H9 (cell line): Measurements from ENCODE around the gene FOXD4L6. TPM values are rescaled to one million over a fixed set of nuclear protein-coding genes. Genes with fewer than 3 reads are reported as not detected.
"Not testable (repeated sequence)": the region's sequence is repeated elsewhere in the genome, so short reads cannot be mapped to it uniquely, and the experiment has no call there.

Experiments used
- DNase-seq: peaks from one replicate; pipeline ENCODE4 v3.0.0-alpha.2; 2017
- H2AFZ ChIP-seq: one replicate; pipeline ENCODE4 v1.6.1; 2013; ENCODE audit warnings: mild to moderate bottlenecking, low read length, control low read depth, moderate library complexity
- H2AK5ac ChIP-seq: 2 replicates; pipeline ENCODE4 v1.6.1; 2013; ENCODE audit warnings: low read length, control low read depth, mixed read lengths; ENCODE audit not compliant: insufficient read length
- H2BK120ac ChIP-seq: one replicate; pipeline ENCODE4 v1.6.1; 2013; ENCODE audit warnings: low read depth, mild to moderate bottlenecking, low read length, control low read depth, inconsistent platforms; ENCODE audit not compliant: poor library complexity, severe bottlenecking
- H2BK12ac ChIP-seq: 2 replicates; pipeline ENCODE4 v1.6.1; 2013; ENCODE audit warnings: low read length, control low read depth, mixed read lengths, low read depth; ENCODE audit not compliant: insufficient read length
- H2BK15ac ChIP-seq: 2 replicates; pipeline ENCODE4 v1.6.1; 2013; ENCODE audit warnings: low read depth, low read length, control low read depth
- H2BK20ac ChIP-seq: one replicate; pipeline ENCODE4 v1.6.1; 2013; ENCODE audit warnings: low read depth, mild to moderate bottlenecking, low read length, control low read depth, inconsistent platforms; ENCODE audit not compliant: poor library complexity, severe bottlenecking
- H2BK5ac ChIP-seq: 2 replicates; pipeline ENCODE4 v1.6.1; 2013; ENCODE audit warnings: low read length, control low read depth, mixed read lengths; ENCODE audit not compliant: insufficient read length
- H3K14ac ChIP-seq: 2 replicates; pipeline ENCODE4 v1.6.1; 2013; ENCODE audit warnings: low read length, control low read depth; ENCODE audit not compliant: insufficient read depth
- H3K18ac ChIP-seq: 2 replicates; pipeline ENCODE4 v1.6.1; 2013; ENCODE audit warnings: low read depth, mild to moderate bottlenecking, mixed read lengths, low read length, control low read depth; ENCODE audit not compliant: insufficient read length
- H3K23ac ChIP-seq: 2 replicates; pipeline ENCODE4 v1.6.1; 2013; ENCODE audit warnings: low read length, control low read depth, mixed read lengths, low read depth; ENCODE audit not compliant: insufficient read length
- H3K23me2 ChIP-seq: 2 replicates; pipeline ENCODE4 v1.6.1; 2013; ENCODE audit warnings: low read depth, mild to moderate bottlenecking, mixed read lengths, low read length, control low read depth; ENCODE audit not compliant: insufficient read length, poor library complexity, severe bottlenecking
- H3K27ac ChIP-seq: 2 replicates; pipeline ENCODE4 v1.5.1; 2013; ENCODE audit warnings: low read length, control low read depth, mixed read lengths, low read depth; ENCODE audit not compliant: insufficient read length
- H3K27me3 ChIP-seq: 2 replicates; pipeline ENCODE4 v1.6.1; 2013; ENCODE audit warnings: low read length, control low read depth, inconsistent platforms; ENCODE audit not compliant: insufficient read depth
- H3K4ac ChIP-seq: 2 replicates; pipeline ENCODE4 v1.6.1; 2013; ENCODE audit warnings: low read depth, mild to moderate bottlenecking, control low read depth, inconsistent platforms, low read length, moderate library complexity
- H3K4me1 ChIP-seq: 2 replicates; pipeline ENCODE4 v1.6.1; 2013; ENCODE audit warnings: low read length, control low read depth, inconsistent platforms; ENCODE audit not compliant: insufficient read depth
- H3K4me2 ChIP-seq: 2 replicates; pipeline ENCODE4 v1.6.1; 2013; ENCODE audit warnings: low read length, control low read depth, mixed read lengths; ENCODE audit not compliant: insufficient read length, insufficient read depth
- H3K56ac ChIP-seq: 2 replicates; pipeline ENCODE4 v1.6.1; 2013; ENCODE audit warnings: low read depth, mild to moderate bottlenecking, mixed read lengths, low read length, control low read depth; ENCODE audit not compliant: insufficient read length
- H3K79me1 ChIP-seq: 2 replicates; pipeline ENCODE4 v1.6.1; 2013; ENCODE audit warnings: low read depth, mild to moderate bottlenecking, moderate library complexity, low read length, control low read depth, inconsistent platforms; ENCODE audit not compliant: insufficient read depth, poor library complexity, severe bottlenecking
- H3K79me2 ChIP-seq: 2 replicates; pipeline ENCODE4 v1.6.1; 2013; ENCODE audit warnings: low read length, control low read depth, inconsistent platforms; ENCODE audit not compliant: insufficient read depth
- H3K9ac ChIP-seq: 2 replicates; pipeline ENCODE4 v1.6.1; 2013; ENCODE audit warnings: low read length, control low read depth, mixed read lengths; ENCODE audit not compliant: insufficient read length; ENCODE audit errors: extremely low read depth
- H3K9me3 ChIP-seq: one replicate; pipeline ENCODE4 v1.6.1; 2013; ENCODE audit warnings: low read depth, low read length, inconsistent platforms; ENCODE audit not compliant: control insufficient read depth
- H3T11ph ChIP-seq: one replicate; pipeline ENCODE4 v1.6.1; 2013; ENCODE audit warnings: mild to moderate bottlenecking, low read length, control low read depth, inconsistent platforms
- H4K20me1 ChIP-seq: one replicate; pipeline ENCODE4 v1.6.1; 2013; ENCODE audit not compliant: control insufficient read depth, insufficient read length, insufficient read depth
- H4K5ac ChIP-seq: 2 replicates; pipeline ENCODE4 v1.6.1; 2013; ENCODE audit warnings: low read depth, mild to moderate bottlenecking, mixed read lengths, low read length, control low read depth; ENCODE audit not compliant: insufficient read length
- H4K8ac ChIP-seq: replicated peaks from 2 replicates; pipeline ENCODE4 v1.6.1; 2013; ENCODE audit warnings: low read length, control low read depth, mixed read lengths, low read depth; ENCODE audit not compliant: insufficient read length
- H4K91ac ChIP-seq: 2 replicates; pipeline ENCODE4 v1.6.1; 2013; ENCODE audit warnings: low read depth, mild to moderate bottlenecking, moderate library complexity, mixed read lengths, low read length, control low read depth; ENCODE audit not compliant: insufficient read length
- H3K27ac Mint-ChIP-seq, 3 experiments: 2 replicates in 2 of 3; 3 replicates in 1 of 3; pipeline ENCODE4 v1.8.0; 2020 to 2021; ENCODE audit warnings: mixed read lengths in 3 of 3, mild to moderate bottlenecking in 1 of 3, moderate library complexity in 1 of 3
- H3K27me3 Mint-ChIP-seq: 2 replicates; pipeline ENCODE4 v1.8.0; 2021; ENCODE audit warnings: low read depth, mild to moderate bottlenecking, moderate library complexity, mixed read lengths
- H3K36me3 Mint-ChIP-seq, 3 experiments: 2 replicates in 2 of 3; 3 replicates in 1 of 3; pipeline ENCODE4 v1.8.0; 2020 to 2021; ENCODE audit warnings: low read depth in 3 of 3, mixed read lengths in 3 of 3; ENCODE audit not compliant: insufficient read depth in 1 of 3
- H3K4me1 Mint-ChIP-seq, 2 experiments: 2 replicates each; pipeline ENCODE4 v1.8.0; 2020; ENCODE audit warnings: mixed read lengths in 2 of 2
- H3K4me3 Mint-ChIP-seq, 2 experiments: 2 replicates in 1 of 2; 3 replicates in 1 of 2; pipeline ENCODE4 v1.8.0; 2020 to 2021; ENCODE audit warnings: mild to moderate bottlenecking in 2 of 2, mixed read lengths in 2 of 2, moderate library complexity in 1 of 2
- H3K9me3 Mint-ChIP-seq, 2 experiments: 2 replicates in 1 of 2; 3 replicates in 1 of 2; pipeline ENCODE4 v1.8.0; 2020; ENCODE audit warnings: mild to moderate bottlenecking in 2 of 2, mixed read lengths in 2 of 2, moderate library complexity in 1 of 2
- WGBS: extraction: QIAGEN DNeasy Blood & Tissue Kit; methylation state at CpG from one replicate; pipeline ENCODE4 v1.1.7; 2013; ENCODE audit warnings: missing lambda C conversion rate, low lambda C conversion rate, mixed read lengths; ENCODE audit not compliant: insufficient read length; ENCODE audit errors: extremely low coverage; 5-methylcytosine and 5-hydroxymethylcytosine counted together
- total RNA-seq: library from RNA; stranded (reverse); gene quantifications from 2 replicates; pipeline ENCODE4 v1.2.1, GENCODE V29; 2021

The FOXD4L6 gene
- total RNA-seq, 1 experiment from 2014 or later = 0.13 TPM

DNA sequence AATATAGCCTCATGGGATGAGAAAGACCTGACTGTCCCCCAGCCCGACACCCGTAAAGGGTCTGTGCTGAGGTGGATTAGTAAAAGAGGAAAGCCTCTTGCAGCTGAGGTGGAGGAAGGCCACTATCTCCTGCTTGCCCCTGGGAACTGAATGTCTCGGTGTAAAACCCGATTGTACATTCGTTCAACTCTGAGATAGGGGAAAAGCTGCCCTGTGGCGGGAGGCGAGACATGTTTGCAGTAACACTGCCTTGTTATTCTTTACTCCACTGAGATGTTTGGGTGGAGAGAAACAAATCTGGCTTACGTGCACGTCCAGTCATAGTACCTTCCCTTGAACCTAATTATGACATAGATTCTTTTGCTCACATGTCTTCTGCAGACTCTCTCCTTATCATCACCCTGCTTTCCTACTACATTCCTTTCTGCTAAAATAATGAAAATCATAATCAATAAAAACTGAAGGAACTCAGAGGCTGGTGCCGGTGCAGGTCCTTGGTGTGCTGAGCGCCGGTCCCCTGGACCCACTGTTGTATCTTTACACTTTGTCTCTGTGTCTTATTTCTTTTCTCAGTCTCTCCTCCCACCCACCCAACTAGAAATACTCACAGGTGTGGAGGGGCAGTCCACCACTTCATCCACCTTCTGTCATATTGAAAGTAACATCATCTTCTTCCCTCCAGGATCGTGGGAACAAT lies 22.8 kb downstream of the FOXD4L6 start:
- not testable (repeated sequence) for H3K4me2 ChIP-seq, H3K27ac Mint-ChIP-seq, H3K4me3 Mint-ChIP-seq, H2AK5ac ChIP-seq, H3K36me3 Mint-ChIP-seq, H3K23me2 ChIP-seq, H3K79me1 ChIP-seq, H2AFZ ChIP-seq, H2BK12ac ChIP-seq, H3K27ac ChIP-seq, H3K27me3 ChIP-seq, H3T11ph ChIP-seq, H3K9ac ChIP-seq, H2BK5ac ChIP-seq, H4K20me1 ChIP-seq, H3K4ac ChIP-seq, H3K14ac ChIP-seq, H2BK20ac ChIP-seq, H3K4me1 Mint-ChIP-seq, H3K56ac ChIP-seq, DNase-seq, H2BK15ac ChIP-seq, H3K79me2 ChIP-seq, H4K8ac ChIP-seq, H4K91ac ChIP-seq, H4K5ac ChIP-seq, H3K23ac ChIP-seq, H3K4me1 ChIP-seq, H3K9me3 ChIP-seq, H3K18ac ChIP-seq, H3K9me3 Mint-ChIP-seq, H2BK120ac ChIP-seq
- peaks cover 25% of the 10 kb centered on the region for H3K27me3 Mint-ChIP-seq
- WGBS = no CpG with 5 or more reads among the region's 13 CpGs

DNA sequence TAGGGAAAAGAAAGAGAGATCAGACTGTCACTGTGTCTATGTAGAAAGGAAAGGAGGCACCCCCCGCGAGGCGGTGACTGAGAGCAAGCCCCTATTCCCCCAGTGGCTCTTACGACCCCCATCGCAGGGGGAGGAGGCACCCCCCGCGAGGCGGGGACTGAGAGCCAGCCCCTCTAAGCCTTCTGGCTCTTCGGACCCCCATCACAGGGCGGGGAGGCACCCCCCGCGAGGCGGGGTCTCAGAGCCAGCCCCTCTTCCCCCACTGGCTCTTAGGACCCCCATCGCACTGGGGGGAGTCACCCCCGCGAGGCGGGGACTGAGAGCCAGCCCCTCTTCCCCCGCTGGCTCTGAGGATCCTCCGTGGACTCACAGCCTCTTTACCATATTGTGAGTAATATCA lies 23.9 kb downstream of the FOXD4L6 start:
- not testable (repeated sequence) for H2AFZ ChIP-seq, H2BK12ac ChIP-seq, H3K4me1 ChIP-seq, H3K27me3 ChIP-seq, H4K91ac ChIP-seq, H2BK5ac ChIP-seq, H2BK20ac ChIP-seq, H3K9me3 ChIP-seq, H3K4me2 ChIP-seq, H4K5ac ChIP-seq, H3K18ac ChIP-seq, H3K79me1 ChIP-seq, H3K4me1 Mint-ChIP-seq, H3K27ac Mint-ChIP-seq, H3T11ph ChIP-seq, H3K23me2 ChIP-seq, H3K79me2 ChIP-seq, H4K8ac ChIP-seq, H4K20me1 ChIP-seq, H3K9ac ChIP-seq, H2BK120ac ChIP-seq, H3K4me3 Mint-ChIP-seq, H3K23ac ChIP-seq, H3K56ac ChIP-seq, H3K27ac ChIP-seq, H2BK15ac ChIP-seq, DNase-seq, H3K14ac ChIP-seq, H2AK5ac ChIP-seq, H3K4ac ChIP-seq, H3K36me3 Mint-ChIP-seq
- no CpG with 5 or more reads among the region's 19 CpGs for WGBS
- Mint-ChIP-seq H3K9me3 (peaks cover 5 to 11% of the 10 kb centered on the region in 2 experiments; a peak in 4 of 5 replicates), H3K27me3 (peaks cover 28% of the 10 kb centered on the region)
